Stimulated activated CD4-positive, alpha-beta T cell treated with anti-CD3 and anti-CD28 coated beads, Interleukin-2, amount 100 ng/mL, for 48 hours (primary cell): Measurements from ENCODE around the gene LRRC23.
"Not testable (repeated sequence)": the region's sequence is repeated elsewhere in the genome, so short reads cannot be mapped to it uniquely, and the experiment has no call there.

ENCODE experiments used
- DNase-seq, 2 donors: peaks; one replicate each; pipeline ENCODE4 v3.0.0-alpha.2; 2020

Gene LRRC23

GRCh38 chr12:6903722-6904121, 900 bp upstream of the LRRC23 start:
- DNase-seq: no peak

- DNase-seq: no peak
These were observed 905 bp downstream of the LRRC23 start for GRCh38 chr12:6905414-6906040.

GRCh38 chr12:6908141-6908540, 3.5 kb downstream of the LRRC23 start:
- not testable (repeated sequence) for DNase-seq

- no peak for DNase-seq
These were observed 5.0 kb downstream of the LRRC23 start for GRCh38 chr12:6909421-6910145.

- DNase-seq: no peak
These were observed 7.7 kb downstream of the LRRC23 start for GRCh38 chr12:6912164-6912935.

GRCh38 chr12:6914246-6914946, 9.8 kb downstream of the LRRC23 start, which contains the start of gene ENO2:
Gene ENO2, plus strand, starts transcription at chr12:6914580. Its CDS starts 1,253 bp downstream, at chr12:6915833.
- DNase-seq: peak; percentile 70 to 73

GRCh38 chr12:6914947-6915788, 10.5 kb downstream of the LRRC23 start:
- no peak for DNase-seq

GRCh38 chr12:6915789-6916285, 11.2 kb downstream of the LRRC23 start:
- no peak for DNase-seq

GRCh38 chr12:6916426-6917200, 12.0 kb downstream of the LRRC23 start:
- no peak for DNase-seq

GRCh38 chr12:6917491-6918231, 13.0 kb downstream of the LRRC23 start:
- no peak for DNase-seq

GRCh38 chr12:6919588-6919987, 15.0 kb downstream of the LRRC23 start:
- no peak for DNase-seq

- no peak for DNase-seq
These were observed 16.9 kb downstream of the LRRC23 start for GRCh38 chr12:6921539-6921938.

GRCh38 chr12:6921996-6922946, 17.6 kb downstream of the LRRC23 start:
- DNase-seq: no peak

- DNase-seq: no peak
These were observed 18.5 kb downstream of the LRRC23 start for GRCh38 chr12:6923003-6923732.

- no peak for DNase-seq
These were observed 19.2 kb downstream of the LRRC23 start for GRCh38 chr12:6923851-6924250.

GRCh38 chr12:6925239-6925539, 20.6 kb downstream of the LRRC23 start:
- no peak for DNase-seq

GRCh38 chr12:6925540-6926279, 21.1 kb downstream of the LRRC23 start:
- DNase-seq: no peak
